NCI-H1105 treated with DMSO at 0.1 percent for 48 hours (cell line): ENCODE data around the gene ADAR.

ENCODE experiments used
- DNase-seq: peaks from one replicate; lab custom pipeline; 2025; lab: John Stamatoyannopoulos, UW

Gene ADAR

DNA sequence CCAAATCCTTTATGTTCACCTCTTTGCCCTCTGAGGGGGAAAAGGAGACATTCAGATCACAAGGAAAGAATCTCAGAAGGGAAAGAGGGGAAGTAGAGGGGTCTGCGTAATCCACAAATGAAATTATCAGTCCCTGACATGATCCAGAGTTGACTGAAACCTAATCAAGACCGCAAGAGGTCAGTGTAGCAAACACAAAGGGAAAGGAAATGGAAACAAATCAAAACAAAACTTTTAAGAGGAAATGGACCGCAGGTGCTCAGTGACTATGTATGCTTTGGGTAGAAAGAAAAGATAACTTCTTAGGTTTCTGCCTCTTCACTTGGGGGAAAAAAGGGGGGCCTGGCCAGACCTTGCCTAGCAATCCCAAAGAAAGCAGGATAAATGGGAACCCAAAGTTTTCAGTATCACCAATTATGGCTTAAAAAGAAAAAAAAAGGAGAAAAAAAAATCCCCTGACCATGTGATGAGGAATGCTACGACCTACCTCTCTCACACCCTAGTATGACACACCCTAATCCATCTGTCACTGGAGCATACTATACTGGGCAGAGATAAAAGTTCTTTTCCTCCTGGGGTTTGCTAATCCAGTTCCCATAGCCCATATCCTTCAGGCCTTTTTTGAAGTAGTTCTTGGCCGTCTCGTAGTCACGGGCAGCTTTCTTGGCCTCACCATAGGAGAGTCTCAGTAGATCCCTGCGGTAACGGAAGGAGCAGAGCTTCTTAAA lies 23.6 kb downstream of the ADAR start:
- DNase-seq, result no peak

DNA sequence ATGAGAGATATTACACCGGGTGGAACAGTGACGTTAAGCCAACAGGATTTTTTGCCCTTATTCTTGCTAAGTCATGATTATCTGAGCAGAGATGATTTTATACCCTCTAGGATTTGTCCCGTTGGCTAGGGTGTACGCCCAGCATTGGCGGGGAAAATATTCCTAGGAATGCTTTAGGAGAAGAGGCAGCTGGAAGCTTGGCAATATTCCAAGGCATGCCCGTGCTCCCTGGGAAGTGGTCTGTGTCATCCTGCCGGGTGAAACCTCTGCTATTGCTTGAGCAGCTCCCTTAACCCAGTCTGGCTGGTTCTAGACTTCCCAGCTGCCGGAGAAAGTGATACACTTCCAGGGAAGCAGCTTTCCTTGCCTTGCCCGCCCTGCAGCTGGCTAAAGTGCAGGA lies 24.2 kb downstream of the ADAR start:
- DNase-seq, result peak; percentile 28

DNA sequence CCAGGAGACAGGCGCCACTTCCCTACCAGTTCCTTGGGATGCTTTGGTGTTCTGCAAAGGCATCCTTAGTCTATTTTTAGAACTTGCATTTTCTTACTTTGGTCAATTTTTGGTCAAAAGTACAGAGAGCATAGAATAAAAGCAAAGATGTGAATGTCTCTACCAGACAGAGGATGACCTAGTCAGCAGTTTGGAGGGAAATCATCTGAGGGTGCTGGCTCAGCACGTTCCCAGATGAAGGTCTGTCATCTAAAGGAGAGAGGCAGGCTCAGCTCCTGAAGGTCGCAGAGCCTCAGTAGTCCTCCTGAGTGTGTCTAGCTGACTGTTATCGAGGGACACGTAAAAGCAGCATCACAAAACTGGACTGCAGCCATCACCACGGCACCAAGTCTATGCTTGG lies 25.1 kb downstream of the ADAR start:
- DNase-seq, result no peak

DNA sequence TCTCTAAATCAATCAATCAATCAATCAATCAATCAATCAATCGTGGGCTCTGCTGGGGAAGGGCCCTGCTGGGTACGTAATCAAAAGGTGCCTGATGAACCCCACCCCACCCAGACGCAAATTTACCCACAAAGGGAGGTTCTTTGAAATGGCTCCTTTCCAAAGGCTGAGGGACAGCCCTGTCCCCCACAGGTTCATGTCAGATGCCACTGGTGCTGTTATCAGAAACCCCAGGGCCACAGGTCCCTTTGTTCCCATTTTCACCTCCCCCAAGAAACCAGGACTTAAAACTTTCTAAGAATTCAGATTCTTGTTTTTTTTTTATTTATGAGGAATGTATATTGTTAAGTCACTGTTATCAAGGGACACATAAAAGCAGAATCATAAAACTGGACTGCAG lies 26.2 kb downstream of the ADAR start:
- DNase-seq, result no peak

DNA sequence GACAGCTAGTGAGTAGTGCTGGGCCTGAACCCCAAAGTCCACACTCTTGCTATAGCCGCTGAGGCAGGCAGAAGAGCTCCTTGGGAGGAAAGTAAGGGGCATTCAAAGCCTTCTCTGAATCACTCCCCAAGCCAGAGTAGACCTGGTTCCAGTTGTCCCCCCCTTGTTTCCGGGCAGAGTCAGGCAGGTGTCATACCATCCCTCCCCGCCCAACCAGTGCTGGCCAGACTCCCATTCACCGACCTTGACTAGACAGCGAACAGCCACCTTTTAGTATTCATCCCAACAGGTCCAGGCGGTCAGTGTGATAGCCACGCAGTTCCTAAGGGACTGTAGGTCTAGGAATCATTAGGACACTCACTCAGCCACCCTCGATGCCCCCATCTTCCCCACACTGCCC lies 28.6 kb downstream of the ADAR start:
- DNase-seq, result no peak

DNA sequence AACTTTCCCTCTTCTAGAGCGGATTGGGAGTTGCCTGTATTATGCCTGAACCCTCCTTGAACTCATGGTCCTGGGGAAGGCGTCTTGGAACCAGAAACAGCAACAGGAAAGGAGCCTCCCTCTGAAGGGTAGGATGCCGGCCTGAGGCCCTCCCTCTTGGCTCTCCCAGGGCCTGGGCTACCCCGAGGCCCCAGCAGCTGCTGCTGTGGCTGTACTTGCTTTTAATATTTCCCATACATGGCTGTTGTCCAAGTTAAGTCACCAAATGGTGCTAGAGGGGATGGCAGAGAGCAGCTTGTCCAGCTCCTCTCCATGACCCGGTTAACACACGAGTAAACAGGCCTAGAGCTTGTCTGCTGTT lies 29.9 kb downstream of the ADAR start:
- no peak for DNase-seq

GRCh38 chr1:154577346-154578057 lies 30.5 kb downstream of the ADAR start:
- no peak for DNase-seq

GRCh38 chr1:154575951-154576566 lies 31.9 kb downstream of the ADAR start:
- DNase-seq, result no peak

GRCh38 chr1:154575147-154575927 lies 32.6 kb downstream of the ADAR start:
- DNase-seq, result no peak

- DNase-seq, result peak; percentile 88
These were observed 33.3 kb downstream of the ADAR start for GRCh38 chr1:154574716-154575115.

DNA sequence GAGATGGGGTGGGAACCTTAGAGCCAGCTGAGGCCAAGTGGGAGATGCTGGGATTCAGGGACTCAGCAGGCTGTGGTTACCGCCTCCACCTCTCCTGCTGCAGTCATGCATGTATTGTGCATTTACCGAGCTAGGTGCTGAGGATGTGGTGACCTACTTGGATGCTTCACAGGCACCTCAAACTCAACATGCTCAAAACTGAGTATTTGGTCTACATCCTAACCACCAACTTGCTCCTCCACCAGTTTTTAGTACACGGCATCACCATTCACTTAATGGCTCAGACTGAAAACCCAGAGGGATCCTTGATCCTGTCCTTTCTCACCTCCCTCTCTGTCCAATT lies 34.8 kb downstream of the ADAR start:
- DNase-seq, result no peak

DNA sequence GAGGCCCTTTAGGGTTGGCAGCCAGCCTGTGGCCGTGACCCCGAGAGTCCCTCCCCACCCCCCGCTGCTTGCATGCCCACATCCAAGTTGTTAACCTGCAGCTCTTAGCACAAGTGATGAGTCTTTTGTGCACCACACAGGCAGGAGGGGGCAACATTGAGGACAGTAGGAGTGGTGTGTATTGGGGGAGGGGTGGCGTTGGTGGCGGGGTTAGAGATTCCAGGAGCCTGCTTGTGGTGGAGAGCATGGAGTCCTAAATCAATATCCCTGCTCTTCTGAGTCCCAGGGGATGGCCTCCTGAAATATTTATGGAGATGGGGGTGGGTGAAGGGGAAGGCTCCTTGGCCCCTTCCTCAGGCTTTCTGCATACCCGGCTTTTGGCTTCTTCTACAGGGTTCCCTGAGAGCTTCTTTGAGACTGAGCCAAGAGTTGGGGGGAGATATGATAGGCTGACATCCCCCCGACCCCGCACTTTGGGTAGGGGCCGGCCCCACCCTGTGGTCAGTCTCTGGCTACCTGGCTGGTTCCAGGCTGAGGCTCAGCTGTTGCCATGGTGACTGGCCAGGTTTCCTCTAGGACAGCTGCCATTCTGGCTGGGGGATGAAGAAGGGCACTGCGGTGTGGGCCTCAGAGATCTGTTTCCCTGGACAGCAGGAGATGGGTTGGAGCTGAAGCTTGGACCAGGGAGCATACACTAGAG lies 35.4 kb downstream of the ADAR start:
- no peak for DNase-seq

- no peak for DNase-seq
These were observed 36.1 kb downstream of the ADAR start for GRCh38 chr1:154571964-154572288.

DNA sequence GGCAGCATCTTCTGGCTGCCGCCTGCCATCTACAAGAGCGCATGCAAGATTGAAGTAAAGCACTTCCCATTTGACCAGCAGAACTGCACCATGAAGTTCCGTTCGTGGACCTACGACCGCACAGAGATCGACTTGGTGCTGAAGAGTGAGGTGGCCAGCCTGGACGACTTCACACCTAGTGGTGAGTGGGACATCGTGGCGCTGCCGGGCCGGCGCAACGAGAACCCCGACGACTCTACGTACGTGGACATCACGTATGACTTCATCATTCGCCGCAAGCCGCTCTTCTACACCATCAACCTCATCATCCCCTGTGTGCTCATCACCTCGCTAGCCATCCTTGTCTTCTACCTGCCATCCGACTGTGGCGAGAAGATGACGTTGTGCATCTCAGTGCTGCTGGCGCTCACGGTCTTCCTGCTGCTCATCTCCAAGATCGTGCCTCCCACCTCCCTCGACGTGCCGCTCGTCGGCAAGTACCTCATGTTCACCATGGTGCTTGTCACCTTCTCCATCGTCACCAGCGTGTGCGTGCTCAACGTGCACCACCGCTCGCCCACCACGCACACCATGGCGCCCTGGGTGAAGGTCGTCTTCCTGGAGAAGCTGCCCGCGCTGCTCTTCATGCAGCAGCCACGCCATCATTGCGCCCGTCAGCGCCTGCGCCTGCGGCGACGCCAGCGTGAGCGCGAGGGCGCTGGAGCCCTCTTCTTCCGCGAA lies 36.6 kb downstream of the ADAR start:
- DNase-seq, result no peak

DNA sequence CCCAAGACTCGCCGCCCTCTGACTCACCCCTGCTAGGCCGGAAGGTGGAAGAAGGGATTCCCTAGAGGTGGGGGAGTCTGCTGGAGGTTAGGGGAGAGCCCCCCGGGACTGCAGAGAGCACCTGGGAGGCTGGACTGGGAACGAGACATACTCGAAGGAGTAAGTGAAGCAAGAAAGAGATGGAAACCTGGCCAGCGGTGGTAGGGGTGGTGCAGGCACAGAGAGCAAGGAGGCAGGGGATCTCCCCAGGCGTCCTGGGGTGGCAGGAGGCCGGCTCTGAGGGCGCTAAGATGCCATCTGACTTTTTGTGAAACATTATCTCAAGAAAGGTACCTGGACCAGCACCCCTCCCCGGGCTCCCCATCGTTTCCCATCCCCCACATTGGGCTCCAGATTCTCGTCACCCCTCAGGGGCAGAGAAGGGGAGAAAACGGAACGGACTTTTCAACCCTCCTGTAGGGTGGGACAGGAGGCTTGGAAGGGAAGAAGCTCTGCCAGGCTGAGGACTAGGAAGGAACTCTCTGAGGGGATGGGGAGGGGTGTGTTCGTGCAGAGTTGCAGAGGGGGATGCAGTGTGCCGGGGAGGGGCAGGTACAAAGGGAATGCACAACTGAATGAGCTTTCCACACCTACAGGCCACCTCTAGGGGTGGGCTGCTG lies 39.7 kb downstream of the ADAR start:
- no peak for DNase-seq

- peak; percentile 85 for DNase-seq
These were observed 40.4 kb downstream of the ADAR start, which contains the start of gene CHRNB2 for GRCh38 chr1:154567386-154568156. Gene CHRNB2 (plus strand): TSS chr1:154567778. CDS start chr1:154568045, 267 bp downstream.

GRCh38 chr1:154565876-154566275 lies 42.1 kb downstream of the ADAR start:
- DNase-seq, result no peak

DNA sequence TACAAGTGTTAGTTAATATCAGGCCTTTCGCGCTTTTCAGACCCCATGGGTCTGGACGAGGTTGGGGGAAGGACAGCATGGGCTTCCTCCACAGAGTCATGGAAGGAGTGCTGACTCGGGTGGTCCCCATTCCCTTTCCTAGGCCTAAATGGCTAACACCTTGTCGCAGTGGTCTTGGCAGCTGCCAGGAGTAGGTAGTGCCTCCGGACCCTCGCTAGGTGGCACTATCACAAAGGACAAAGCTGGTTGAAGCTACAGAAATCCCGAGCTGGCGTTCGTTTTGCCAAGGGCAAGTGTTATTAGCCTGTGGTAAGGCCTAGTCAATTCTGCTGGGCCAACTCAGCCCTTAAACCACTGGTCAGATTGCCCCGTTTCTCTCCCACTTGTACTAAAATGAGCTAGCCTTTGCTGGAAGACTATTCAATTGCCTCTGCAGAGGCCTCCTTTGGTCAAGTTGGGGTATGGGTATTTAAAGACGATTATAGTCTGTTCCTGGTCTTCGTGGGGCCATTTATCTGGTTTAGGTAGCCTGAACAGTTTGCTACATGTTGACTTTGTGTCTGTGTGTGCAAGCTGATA lies 48.4 kb downstream of the ADAR start:
- peak; percentile 95 for DNase-seq

GRCh38 chr1:154558720-154559465 lies 49.1 kb downstream of the ADAR start:
- DNase-seq, result peak; percentile 99
